PC-3 (cell line): ENCODE results near the gene LHX4. TPM values are rescaled to one million over a fixed set of nuclear protein-coding genes. Genes with fewer than 3 reads are reported as not detected.
A peak's percentile ranks its signal among the peaks of the same experiment; 100 is the strongest.

ENCODE experiments used
- ATAC-seq: fragments of 200-7000 bp; cut with Tn5 transposase; 2 replicates; pipeline ENCODE4 v1.9.1; 2020; ENCODE audit warnings: mild to moderate bottlenecking, moderate library complexity
- BruUV-seq: library from RNA; stranded (reverse); fragments of 400-500 nt; replicated peaks from 2 replicates; lab custom pipeline; 2021; lab: Mats Ljungman, UMichigan
- CTCF ChIA-PET: fragments of 300-600 bp; sonication (Branson Sonifier 250); formaldehyde crosslinking; loops from one replicate; lab custom pipeline; 2022; ENCODE audit warnings: antibody characterized with exemption; lab: Charles Lee
- POLR2A ChIA-PET: fragments of 300-600 bp; sonication (Branson Sonifier 250); formaldehyde crosslinking; loops from one replicate; lab custom pipeline; 2022; ENCODE audit warnings: antibody characterized with exemption; ENCODE audit not compliant: unreplicated experiment; lab: Charles Lee
- DNase-seq: peaks from one replicate; pipeline ENCODE4 v3.0.0-alpha.2; 2015
- H2AFZ ChIP-seq: fragments of 300-600 bp; sonication (generic); 2 replicates; pipeline ENCODE4 v1.6.0; 2016; ENCODE audit warnings: antibody characterized with exemption, low read length
- H3F3A ChIP-seq: fragments of 300-600 bp; sonication (generic); one replicate; pipeline ENCODE4 v1.6.0; 2017; ENCODE audit warnings: antibody characterized with exemption, low read length, control low read depth, mild to moderate bottlenecking; ENCODE audit not compliant: unreplicated experiment
- H3K27ac ChIP-seq: fragments of 300-600 bp; sonication (generic); 2 replicates; pipeline ENCODE4 v1.5.1; 2016; ENCODE audit warnings: mild to moderate bottlenecking, low read length
- H3K27me3 ChIP-seq: fragments of 300-600 bp; sonication (generic); 2 replicates; pipeline ENCODE4 v1.6.1; 2016; ENCODE audit warnings: low read length, mixed read lengths
- H3K36me3 ChIP-seq: fragments of 300-600 bp; sonication (generic); 2 replicates; pipeline ENCODE4 v1.6.1; 2016; ENCODE audit warnings: low read depth, mixed run types, low read length, mixed read lengths
- H3K4me1 ChIP-seq: fragments of 300-600 bp; sonication (generic); 2 replicates; pipeline ENCODE4 v1.5.1; 2016; ENCODE audit warnings: low read length; ENCODE audit not compliant: insufficient read depth
- H3K4me2 ChIP-seq: fragments of 300-600 bp; sonication (generic); 2 replicates; pipeline ENCODE4 v1.6.0; 2016; ENCODE audit warnings: low read length
- H3K4me3 ChIP-seq: fragments of 300-600 bp; sonication (generic); 2 replicates; pipeline ENCODE4 v1.5.1; 2016; ENCODE audit warnings: mild to moderate bottlenecking, low read length, mixed read lengths
- H3K79me2 ChIP-seq: fragments of 300-600 bp; sonication (generic); 2 replicates; pipeline ENCODE4 v1.6.1; 2017; ENCODE audit warnings: low read length, mixed read lengths
- H3K9ac ChIP-seq: fragments of 300-600 bp; sonication (generic); 2 replicates; pipeline ENCODE4 v1.6.0; 2016; ENCODE audit warnings: mild to moderate bottlenecking, low read length
- H3K9me2 ChIP-seq: fragments of 300-600 bp; sonication (generic); replicated peaks from 2 replicates; pipeline ENCODE4 v1.6.1; 2016; ENCODE audit warnings: mixed run types, low read length, mixed read lengths
- H3K9me3 ChIP-seq: fragments of 300-600 bp; sonication (generic); 2 replicates; pipeline ENCODE4 v1.6.1; 2016; ENCODE audit warnings: low read length, mixed read lengths
- H4K20me1 ChIP-seq: fragments of 300-600 bp; sonication (generic); 2 replicates; pipeline ENCODE4 v1.6.1; 2016; ENCODE audit warnings: low read length, mixed read lengths
- EZH2 ChIP-seq: fragments of 300-600 bp; sonication (generic); IDR thresholded peaks from one replicate; pipeline ENCODE4 v1.6.1; 2017; ENCODE audit warnings: antibody characterized with exemption, mild to moderate bottlenecking, low read length; ENCODE audit not compliant: unreplicated experiment
- EZH2phosphoT487 ChIP-seq: fragments of 300-600 bp; sonication (generic); IDR thresholded peaks from 2 replicates; pipeline ENCODE4 v1.6.1; 2018; ENCODE audit warnings: mild to moderate bottlenecking, antibody characterized with exemption, low read length, borderline replicate concordance
- intact Hi-C: fragments of 100-400 bp; cut with micrococcal nuclease; formaldehyde crosslinking; loops from 2 replicates; pipeline ENCODE4 v1.9.0; 2023
- total RNA-seq: library from RNA; depleted of rRNA; stranded (reverse); fragments of >200 nt; gene quantifications from 2 replicates; pipeline ENCODE4 v1.2.3, GENCODE V29; 2014
- TF ChIP-seq, protein P1 (sequence below): fragments of 300-600 bp; sonication (generic); conservative IDR thresholded peaks from 2 replicates; pipeline ENCODE4 v1.5.1; 2017; ENCODE audit warnings: antibody characterized with exemption, low read depth, mild to moderate bottlenecking, low read length

The LHX4 gene
- total RNA-seq, 1 experiment from 2014 or later = 0.04 TPM

DNA sequence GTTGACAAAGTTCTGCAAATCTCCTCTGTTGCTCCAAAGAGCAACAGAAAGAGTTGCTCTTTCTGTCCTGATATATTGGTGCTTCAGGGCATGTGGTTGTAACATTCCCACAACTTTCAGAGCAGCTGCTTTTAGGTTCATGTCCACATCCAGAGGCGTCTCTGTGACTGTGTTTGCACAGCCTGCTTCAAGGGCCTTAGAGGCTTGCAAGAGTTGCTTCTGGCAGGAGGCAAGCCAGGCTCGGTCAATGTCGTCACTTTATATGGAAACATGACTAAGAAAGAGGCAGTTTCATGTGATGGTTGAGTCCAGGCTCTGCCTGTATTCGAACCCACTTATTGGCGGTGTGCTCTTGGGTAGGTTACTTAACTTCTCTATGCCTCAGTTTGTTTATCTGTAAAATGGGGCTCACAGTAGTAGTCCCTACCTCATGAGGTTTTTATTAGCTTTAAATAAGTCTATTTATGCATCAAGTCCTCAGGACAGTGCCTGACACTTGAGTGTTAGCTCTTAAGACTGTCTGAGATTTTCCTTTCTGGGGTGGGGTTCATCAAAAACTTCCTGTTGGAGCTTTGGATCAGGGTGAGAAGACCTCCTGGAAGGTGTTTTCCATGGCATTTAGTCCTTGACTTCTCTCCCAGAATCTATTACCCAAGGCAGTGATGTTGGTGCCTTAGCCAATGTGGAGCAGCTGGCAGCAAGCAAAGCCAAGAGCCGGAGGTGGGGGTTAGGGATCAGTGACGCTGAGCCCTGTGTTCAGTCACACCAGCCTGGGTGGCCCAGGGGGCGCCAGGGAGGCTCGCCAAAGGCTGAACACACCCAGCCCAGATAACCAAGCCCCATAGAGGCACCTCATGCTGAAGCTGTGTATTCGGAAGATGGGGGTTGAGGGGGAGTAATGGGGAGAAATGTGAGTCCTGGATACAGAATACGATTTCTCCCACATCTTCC, 18.9 kb downstream of the LHX4 start:
- ATAC-seq = no peak
- Histone ChIP-seq H3K27ac (no peak overlapping the region), H3K4me1 (peaks cover 13% of the 10 kb centered on the region), H3K4me2 (no peak overlapping the region), H3K9me2 (no peaks in the 10 kb centered on the region), H3K27me3 (no peaks in the 10 kb centered on the region), H4K20me1 (no peaks in the 10 kb centered on the region), H3K79me2 (no peaks in the 10 kb centered on the region), H3K36me3 (no peaks in the 10 kb centered on the region; the same call in 1 of the 2 replicates), H2AFZ (no peak overlapping the region), H3F3A (peaks cover 4% of the 10 kb centered on the region), H3K9ac (no peak overlapping the region), H3K4me3 (no peak overlapping the region), H3K9me3 (no peaks in the 10 kb centered on the region)
- TF ChIP-seq, protein P1, sequence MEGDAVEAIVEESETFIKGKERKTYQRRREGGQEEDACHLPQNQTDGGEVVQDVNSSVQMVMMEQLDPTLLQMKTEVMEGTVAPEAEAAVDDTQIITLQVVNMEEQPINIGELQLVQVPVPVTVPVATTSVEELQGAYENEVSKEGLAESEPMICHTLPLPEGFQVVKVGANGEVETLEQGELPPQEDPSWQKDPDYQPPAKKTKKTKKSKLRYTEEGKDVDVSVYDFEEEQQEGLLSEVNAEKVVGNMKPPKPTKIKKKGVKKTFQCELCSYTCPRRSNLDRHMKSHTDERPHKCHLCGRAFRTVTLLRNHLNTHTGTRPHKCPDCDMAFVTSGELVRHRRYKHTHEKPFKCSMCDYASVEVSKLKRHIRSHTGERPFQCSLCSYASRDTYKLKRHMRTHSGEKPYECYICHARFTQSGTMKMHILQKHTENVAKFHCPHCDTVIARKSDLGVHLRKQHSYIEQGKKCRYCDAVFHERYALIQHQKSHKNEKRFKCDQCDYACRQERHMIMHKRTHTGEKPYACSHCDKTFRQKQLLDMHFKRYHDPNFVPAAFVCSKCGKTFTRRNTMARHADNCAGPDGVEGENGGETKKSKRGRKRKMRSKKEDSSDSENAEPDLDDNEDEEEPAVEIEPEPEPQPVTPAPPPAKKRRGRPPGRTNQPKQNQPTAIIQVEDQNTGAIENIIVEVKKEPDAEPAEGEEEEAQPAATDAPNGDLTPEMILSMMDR = peak; percentile 20; the same call in 1 of the 2 replicates
- no peak for TF ChIP-seq EZH2
- no TSS peak for BruUV-seq
- intact Hi-C loops = no loop called here
- ChIA-PET CTCF (no interaction called here), POLR2A (no interaction called here)
- no peak for DNase-seq

DNA sequence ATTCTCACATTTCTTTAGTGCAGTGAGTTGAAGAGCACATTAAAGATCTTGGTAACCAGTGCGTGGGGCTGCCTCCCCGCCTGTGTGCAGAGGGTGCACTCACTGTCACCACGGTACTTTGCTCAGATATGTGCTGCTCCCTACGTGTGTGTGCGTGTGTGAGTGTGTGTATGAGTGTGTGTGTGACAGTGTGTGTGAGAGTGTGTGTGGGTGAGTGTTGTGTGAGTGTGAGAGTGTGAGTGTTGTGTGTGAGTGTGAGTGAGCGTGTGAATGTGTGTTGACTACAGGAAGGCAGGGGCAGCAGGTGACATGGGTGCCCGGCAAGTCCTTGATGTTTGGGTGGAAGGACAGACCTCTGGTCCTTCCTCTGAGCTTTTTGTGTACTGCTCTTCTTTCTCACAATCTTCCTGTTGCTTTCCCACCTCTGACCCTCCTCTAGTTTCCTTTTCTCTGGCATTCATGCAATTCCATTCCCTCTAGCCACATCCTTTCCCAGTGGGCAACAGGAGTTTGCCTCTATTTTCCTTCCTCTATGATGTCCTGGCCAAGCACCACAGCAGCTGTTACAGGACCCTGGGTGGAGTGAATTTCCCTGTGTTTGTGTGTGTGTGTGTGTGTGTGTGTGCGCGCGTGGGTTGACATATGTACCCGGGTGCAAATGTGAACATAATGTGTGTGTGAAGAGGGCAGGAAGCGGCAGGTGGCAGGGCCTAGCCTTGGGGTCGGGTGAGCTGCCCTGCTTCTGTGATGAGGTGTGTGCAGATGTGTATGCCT, 19.8 kb downstream of the LHX4 start:
- Histone ChIP-seq H3K4me2 (no peak overlapping the region), H3F3A (peaks cover 4% of the 10 kb centered on the region), H2AFZ (no peak overlapping the region), H3K4me3 (no peak overlapping the region), H3K27ac (no peak overlapping the region), H3K9ac (no peak overlapping the region), H3K4me1 (peaks cover 13% of the 10 kb centered on the region), H4K20me1 (no peaks in the 10 kb centered on the region), H3K79me2 (no peaks in the 10 kb centered on the region), H3K36me3 (no peaks in the 10 kb centered on the region; the same call in 1 of the 2 replicates), H3K9me2 (no peaks in the 10 kb centered on the region), H3K9me3 (no peaks in the 10 kb centered on the region), H3K27me3 (no peaks in the 10 kb centered on the region)
- TF ChIP-seq, protein P1 = no peak
- TF ChIP-seq EZH2phosphoT487 = no peak
- TF ChIP-seq EZH2 = no peak
- ChIA-PET POLR2A (no interaction called here), CTCF (no interaction called here)
- no peak for DNase-seq
- ATAC-seq = no peak
- intact Hi-C loops = no loop called here
- BruUV-seq = no TSS peak

DNA sequence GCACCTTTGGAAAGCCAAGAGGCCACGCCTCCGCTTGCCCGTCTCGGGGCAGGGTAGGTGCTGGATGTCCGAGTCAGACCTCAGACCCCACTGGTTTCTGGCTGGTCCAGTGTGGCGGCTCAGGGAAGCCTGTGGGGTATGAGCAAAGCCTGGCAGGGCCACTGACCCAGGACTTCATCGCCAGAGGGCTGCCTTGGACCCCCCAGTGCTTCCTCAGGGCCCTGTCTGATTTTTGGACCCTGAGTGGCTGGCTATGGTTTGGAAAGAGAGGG, 20.4 kb downstream of the LHX4 start:
- H3K4me3 ChIP-seq = no peak overlapping the region
- no peak overlapping the region for H2AFZ ChIP-seq
- H3F3A ChIP-seq = peaks cover 4% of the 10 kb centered on the region
- H3K9me3 ChIP-seq = no peaks in the 10 kb centered on the region
- no peak overlapping the region for H3K4me2 ChIP-seq
- H3K79me2 ChIP-seq = no peaks in the 10 kb centered on the region
- ATAC-seq (no peak), DNase-seq (no peak)
- no peak overlapping the region for H3K27ac ChIP-seq
- intact Hi-C loops = no loop called here
- no peaks in the 10 kb centered on the region for H3K9me2 ChIP-seq
- peaks cover 13% of the 10 kb centered on the region for H3K4me1 ChIP-seq
- no peaks in the 10 kb centered on the region for H3K27me3 ChIP-seq
- no peak overlapping the region for H3K9ac ChIP-seq
- H4K20me1 ChIP-seq = no peaks in the 10 kb centered on the region
- ChIA-PET CTCF (no interaction called here), POLR2A (no interaction called here)
- BruUV-seq = no TSS peak
- no peaks in the 10 kb centered on the region; the same call in 1 of the 2 replicates for H3K36me3 ChIP-seq
- TF ChIP-seq EZH2phosphoT487 (no peak), EZH2 (no peak)
- TF ChIP-seq, protein P1 = no peak
